SK-N-SH (cell line): ENCODE measurements around the gene HECTD2. TPM values are rescaled to one million over a fixed set of nuclear protein-coding genes. Genes with fewer than 3 reads are reported as not detected.

ENCODE experiments used
- CTCF ChIA-PET: fragments of 300-600, 350-600 bp; formaldehyde crosslinking; extraction: SDS; loops from one replicate; lab custom pipeline; 2021; lab: Yijun Ruan, JAX
- POLR2A ChIA-PET: fragments of 350-600 bp; sonication (Branson Sonifier 250); formaldehyde crosslinking; extraction: SDS; loops from one replicate; lab custom pipeline; 2020; ENCODE audit warnings: antibody characterized with exemption, inconsistent platforms; lab: Yijun Ruan, JAX
- DNase-seq: peaks from one replicate; pipeline ENCODE4 v3.0.0; 2012
- H2AFZ ChIP-seq: fragments of 200-600 bp; sonication (generic); 2 replicates; pipeline ENCODE4 v1.8.1; 2016; ENCODE audit warnings: antibody characterized with exemption, mild to moderate bottlenecking, low read depth
- H3F3A ChIP-seq: fragments of 200-600 bp; sonication (generic); replicated peaks from 2 replicates; pipeline ENCODE3; 2016; ENCODE audit warnings: antibody characterized with exemption, mild to moderate bottlenecking; ENCODE audit not compliant: insufficient read depth
- H3K27ac ChIP-seq, 2 experiments: fragments of 200-500 bp in 1 of 2; fragments of 200-600 bp in 1 of 2; sonication (Bioruptor generic) in 1 of 2; sonication (generic), shearing (Covaris generic) in 1 of 2; 2 replicates each; pipeline versions ENCODE4 v1.5.1 to v1.6.1; 2014 to 2016; ENCODE audit warnings: low read depth in 2 of 2, inconsistent platforms in 1 of 2, low read length in 1 of 2, mild to moderate bottlenecking in 1 of 2, mixed read lengths in 1 of 2
- H3K27me3 ChIP-seq: fragments of 200-600 bp; sonication (generic), shearing (Covaris generic); 2 replicates; pipeline ENCODE4 v1.6.1; 2016; ENCODE audit warnings: mixed run types; ENCODE audit not compliant: insufficient read depth
- H3K36me3 ChIP-seq, 2 experiments: fragments of 200-500 bp in 1 of 2; fragments of 200-600 bp in 1 of 2; sonication (Bioruptor generic) in 1 of 2; sonication (generic) in 1 of 2; replicated peaks in 1 of 2; 2 replicates each; pipeline versions ENCODE3 to v1.5.1; 2014 to 2016; ENCODE audit warnings: low read length in 1 of 2, mild to moderate bottlenecking in 1 of 2; ENCODE audit not compliant: insufficient read depth in 2 of 2, control insufficient read depth in 1 of 2
- H3K4me1 ChIP-seq, 2 experiments: fragments of 200-500 bp in 1 of 2; fragments of 200-600 bp in 1 of 2; sonication (Bioruptor generic) in 1 of 2; sonication (generic), shearing (Covaris generic) in 1 of 2; 2 replicates each; pipeline versions ENCODE4 v1.5.1 to v1.6.1; 2014 to 2016; ENCODE audit warnings: low read depth in 1 of 2, low read length in 1 of 2, mixed run types in 1 of 2; ENCODE audit not compliant: insufficient read depth in 2 of 2, control insufficient read depth in 1 of 2
- H3K4me2 ChIP-seq: fragments of 200-600 bp; sonication (generic), shearing (Covaris generic); 2 replicates; pipeline ENCODE4 v1.6.1; 2017; ENCODE audit warnings: mixed run types
- H3K4me3 ChIP-seq, 2 experiments: fragments of 200-500 bp in 1 of 2; fragments of 200-600 bp in 1 of 2; sonication (Bioruptor generic) in 1 of 2; sonication (generic), shearing (Covaris generic) in 1 of 2; 2 replicates each; pipeline versions ENCODE4 v1.5.1 to v1.8.1; 2014 to 2016; ENCODE audit warnings: low read depth in 2 of 2, inconsistent platforms in 1 of 2, low read length in 1 of 2, mild to moderate bottlenecking in 1 of 2, mixed read lengths in 1 of 2, moderate library complexity in 1 of 2
- H3K79me2 ChIP-seq: fragments of 200-600 bp; sonication (generic); 2 replicates; pipeline ENCODE4 v1.8.1; 2017; ENCODE audit warnings: mild to moderate bottlenecking; ENCODE audit not compliant: insufficient read depth
- H3K9ac ChIP-seq: fragments of 200-600 bp; sonication (generic); 2 replicates; pipeline ENCODE4 v1.6.1; 2017; ENCODE audit warnings: mixed run types
- H3K9me2 ChIP-seq: fragments of 200-600 bp; sonication (generic); 2 replicates; pipeline ENCODE4 v1.6.1; 2017; ENCODE audit warnings: mixed run types
- H3K9me3 ChIP-seq: fragments of 200-600 bp; sonication (generic); 2 replicates; pipeline ENCODE4 v1.6.1; 2017; ENCODE audit warnings: mixed run types, mild to moderate bottlenecking, moderate library complexity
- H4K20me1 ChIP-seq: fragments of 200-600 bp; sonication (generic); 2 replicates; pipeline ENCODE4 v1.6.1; 2017; ENCODE audit warnings: mild to moderate bottlenecking, mixed run types; ENCODE audit not compliant: insufficient read depth
- EP300 ChIP-seq, 2 experiments: IDR thresholded peaks; 2 replicates each; pipeline versions ENCODE4 v1.4.0 to v1.6.1; 2012; ENCODE audit warnings: borderline replicate concordance in 1 of 2, low read depth in 1 of 2, low read length in 1 of 2
- FOSL2 ChIP-seq: IDR thresholded peaks from 2 replicates; pipeline ENCODE4 v1.4.0; 2012; ENCODE audit warnings: low read depth, mild to moderate bottlenecking, moderate library complexity, borderline replicate concordance
- GABPA ChIP-seq: IDR thresholded peaks from 2 replicates; pipeline ENCODE4 v1.4.0; 2012; ENCODE audit warnings: low read depth, mild to moderate bottlenecking
- NFIC ChIP-seq: IDR thresholded peaks from 2 replicates; pipeline ENCODE4 v1.4.0; 2012; ENCODE audit warnings: borderline replicate concordance
- RCOR1 ChIP-seq: fragments of 150-350 bp; IDR thresholded peaks from 2 replicates; pipeline ENCODE4 v1.6.1; 2017; ENCODE audit warnings: antibody characterized with exemption, low read length
- RFX5 ChIP-seq: IDR thresholded peaks from 2 replicates; pipeline ENCODE4 v1.6.1; 2012; ENCODE audit warnings: mild to moderate bottlenecking, improper control_type of control experiment, low read length
- RXRA ChIP-seq: IDR thresholded peaks from 2 replicates; pipeline ENCODE4 v1.4.0; 2012; ENCODE audit warnings: low read depth, mild to moderate bottlenecking, borderline replicate concordance
- SIN3A ChIP-seq: IDR thresholded peaks from 2 replicates; pipeline ENCODE4 v1.6.1; 2012; ENCODE audit warnings: low read depth, mild to moderate bottlenecking, low read length, moderate library complexity, borderline replicate concordance
- SMC3 ChIP-seq: IDR thresholded peaks from 2 replicates; pipeline ENCODE4 v1.6.1; 2012; ENCODE audit warnings: low read depth, low read length, improper control_type of control experiment
- TEAD4 ChIP-seq: IDR thresholded peaks from 2 replicates; pipeline ENCODE4 v1.4.0; 2012; ENCODE audit warnings: mild to moderate bottlenecking, borderline replicate concordance; ENCODE audit not compliant: insufficient read depth
- WGBS: methylation state at CpG from one replicate; pipeline ENCODE4 v1.1.6; 2017; ENCODE audit warnings: low lambda C conversion rate; 5-methylcytosine and 5-hydroxymethylcytosine counted together
- polyA plus RNA-seq, 3 experiments: library from polyadenylated mRNA; depleted of rRNA; stranded (reverse); fragments of >200 nt; gene quantifications; 2 replicates each; pipeline ENCODE4 v1.2.3, GENCODE V29; 2012
- TF ChIP-seq, protein P1 (sequence below): IDR thresholded peaks from 2 replicates; pipeline ENCODE4 v1.4.0; 2012; ENCODE audit warnings: low read depth, borderline replicate concordance
- TF ChIP-seq, protein P2 (sequence below): IDR thresholded peaks from 2 replicates; pipeline ENCODE4 v1.4.0; 2012; ENCODE audit warnings: low read depth, borderline replicate concordance
- TF ChIP-seq, protein P3 (sequence below): fragments of 150-350 bp; IDR thresholded peaks from 2 replicates; pipeline ENCODE4 v1.6.1; 2017; ENCODE audit warnings: antibody characterized with exemption, low read length, low read depth, borderline replicate concordance
- TF ChIP-seq, protein P4 (sequence below): fragments of 150-350 bp; IDR thresholded peaks from 2 replicates; pipeline ENCODE4 v1.6.1; 2016; ENCODE audit warnings: mild to moderate bottlenecking, low read depth, low read length
- TF ChIP-seq, protein P5 (sequence below): IDR thresholded peaks from 2 replicates; pipeline ENCODE4; 2012

The HECTD2 gene
- polyA plus RNA-seq, 1 of the 3 experiments (the other 2 are of a cell fraction): 4.1 TPM

DNA sequence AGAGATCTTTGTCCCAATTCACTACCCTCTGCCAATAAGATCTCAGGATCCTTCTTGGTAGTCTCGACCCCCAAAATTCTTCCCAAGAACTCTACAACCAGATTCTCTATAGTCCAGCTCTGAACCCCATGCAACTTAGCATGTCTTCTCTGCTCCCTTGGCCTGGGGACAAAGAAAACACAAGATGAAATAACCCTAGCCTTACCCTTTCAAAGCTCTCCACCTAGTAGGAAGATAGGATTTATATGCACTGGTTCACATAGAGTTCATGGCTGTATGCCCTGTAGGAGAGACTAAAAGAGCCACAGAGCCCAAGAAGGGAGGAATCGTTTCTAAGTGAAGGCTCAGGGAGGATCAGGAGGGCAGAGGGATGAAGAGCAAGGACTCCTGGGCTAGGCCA lies 126.6 kb downstream of the HECTD2 start (continued):
- TF ChIP-seq, protein P1, sequence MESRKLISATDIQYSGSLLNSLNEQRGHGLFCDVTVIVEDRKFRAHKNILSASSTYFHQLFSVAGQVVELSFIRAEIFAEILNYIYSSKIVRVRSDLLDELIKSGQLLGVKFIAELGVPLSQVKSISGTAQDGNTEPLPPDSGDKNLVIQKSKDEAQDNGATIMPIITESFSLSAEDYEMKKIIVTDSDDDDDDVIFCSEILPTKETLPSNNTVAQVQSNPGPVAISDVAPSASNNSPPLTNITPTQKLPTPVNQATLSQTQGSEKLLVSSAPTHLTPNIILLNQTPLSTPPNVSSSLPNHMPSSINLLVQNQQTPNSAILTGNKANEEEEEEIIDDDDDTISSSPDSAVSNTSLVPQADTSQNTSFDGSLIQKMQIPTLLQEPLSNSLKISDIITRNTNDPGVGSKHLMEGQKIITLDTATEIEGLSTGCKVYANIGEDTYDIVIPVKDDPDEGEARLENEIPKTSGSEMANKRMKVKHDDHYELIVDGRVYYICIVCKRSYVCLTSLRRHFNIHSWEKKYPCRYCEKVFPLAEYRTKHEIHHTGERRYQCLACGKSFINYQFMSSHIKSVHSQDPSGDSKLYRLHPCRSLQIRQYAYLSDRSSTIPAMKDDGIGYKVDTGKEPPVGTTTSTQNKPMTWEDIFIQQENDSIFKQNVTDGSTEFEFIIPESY: no peak

DNA sequence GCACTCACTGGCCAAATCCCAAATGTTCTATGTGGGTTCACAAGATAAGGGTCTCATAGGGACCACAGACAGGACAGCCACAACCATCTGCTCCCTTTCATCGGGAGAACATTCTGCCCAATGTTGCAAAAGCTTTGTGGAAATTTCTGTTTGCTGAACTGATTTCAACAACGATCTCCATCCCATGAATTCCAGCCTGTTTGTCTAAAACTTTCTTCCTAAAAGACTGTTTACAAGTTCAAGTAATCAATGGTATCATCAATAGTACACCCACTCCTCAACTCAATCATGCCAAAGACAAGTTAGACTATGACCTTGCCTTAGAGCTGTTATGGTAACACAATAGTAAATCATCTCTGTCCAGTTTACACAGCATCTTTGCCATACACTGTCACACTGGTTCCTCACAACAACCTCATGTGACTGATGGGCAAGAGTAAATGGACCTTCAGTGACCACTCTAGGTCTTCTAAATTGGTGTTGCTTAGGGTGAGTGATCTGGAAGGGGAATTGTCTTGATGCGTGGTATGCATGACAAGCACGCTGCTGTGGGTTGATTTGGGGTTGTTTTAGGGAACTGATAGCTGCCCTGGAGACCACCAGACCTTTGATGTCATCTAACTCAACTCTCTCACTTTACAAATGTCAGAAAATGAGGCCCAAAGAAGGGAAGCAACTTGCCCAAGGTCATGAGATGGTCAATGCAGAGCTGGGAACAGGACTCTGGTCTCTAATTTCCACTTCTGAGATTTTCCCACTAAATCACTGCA lies 127.7 kb downstream of the HECTD2 start:
- CTCF ChIA-PET: interaction anchor here (1.5 kb wide), 1 partner anchor 98 kb away, joined by 4 read pairs; no protein-coding TSS in a partner anchor
- Histone ChIP-seq H4K20me1 (no peaks in the 10 kb centered on the region), H3K79me2 (no peaks in the 10 kb centered on the region), H3K27me3 (no peaks in the 10 kb centered on the region), H3K4me1 (peaks cover 0 to 5% of the 10 kb centered on the region in 2 experiments; a peak in 2 of 4 replicates), H3F3A (no peaks in the 10 kb centered on the region), H3K9me2 (no peaks in the 10 kb centered on the region), H3K9me3 (no peaks in the 10 kb centered on the region), H3K27ac (no peak overlapping the region), H3K9ac (no peak overlapping the region), H3K36me3 (no peaks in the 10 kb centered on the region), H2AFZ (no peak overlapping the region), H3K4me2 (no peak overlapping the region), H3K4me3 (no peak overlapping the region)
- TF ChIP-seq NFIC (no peak), GABPA (no peak), RFX5 (no peak)
- TF ChIP-seq, protein P2, sequence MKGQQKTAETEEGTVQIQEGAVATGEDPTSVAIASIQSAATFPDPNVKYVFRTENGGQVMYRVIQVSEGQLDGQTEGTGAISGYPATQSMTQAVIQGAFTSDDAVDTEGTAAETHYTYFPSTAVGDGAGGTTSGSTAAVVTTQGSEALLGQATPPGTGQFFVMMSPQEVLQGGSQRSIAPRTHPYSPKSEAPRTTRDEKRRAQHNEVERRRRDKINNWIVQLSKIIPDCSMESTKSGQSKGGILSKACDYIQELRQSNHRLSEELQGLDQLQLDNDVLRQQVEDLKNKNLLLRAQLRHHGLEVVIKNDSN: no peak
- POLR2A ChIA-PET: no interaction called here
- WGBS: 87% methylated on average over 4 of the region's 4 CpGs
- DNase-seq: no peak

- Histone ChIP-seq H2AFZ (no peak overlapping the region), H3F3A (no peaks in the 10 kb centered on the region), H3K27ac (no peak overlapping the region), H3K4me1 (peaks cover 0 to 5% of the 10 kb centered on the region in 2 experiments; a peak in 2 of 4 replicates), H3K79me2 (no peaks in the 10 kb centered on the region), H3K9me3 (no peaks in the 10 kb centered on the region), H3K9ac (no peak overlapping the region), H3K4me2 (no peak overlapping the region), H4K20me1 (no peaks in the 10 kb centered on the region), H3K9me2 (no peaks in the 10 kb centered on the region), H3K27me3 (no peaks in the 10 kb centered on the region), H3K4me3 (no peak overlapping the region), H3K36me3 (no peaks in the 10 kb centered on the region)
- 61% methylated on average over 5 of the region's 5 CpGs for WGBS
- no peak for DNase-seq
- POLR2A ChIA-PET: interaction anchor here (0.5 kb wide), 1 partner anchor 97 kb away, joined by 3 read pairs; no protein-coding TSS in a partner anchor
- CTCF ChIA-PET: interaction anchor here (2.2 kb wide), 1 partner anchor 12 kb away, joined by 8 read pairs; no protein-coding TSS in a partner anchor
- TF ChIP-seq SIN3A (no peak), RXRA (no peak), SMC3 (no peak), TEAD4 (no peak), RCOR1 (no peak), EP300 (IDR thresholded peaks at IDR 0.05; ENCODE audit: borderline replicate concordance in 1 of 2, low read depth in 1 of 2, low read length in 1 of 2) (no peak), FOSL2 (no peak)
- TF ChIP-seq, protein P3, sequence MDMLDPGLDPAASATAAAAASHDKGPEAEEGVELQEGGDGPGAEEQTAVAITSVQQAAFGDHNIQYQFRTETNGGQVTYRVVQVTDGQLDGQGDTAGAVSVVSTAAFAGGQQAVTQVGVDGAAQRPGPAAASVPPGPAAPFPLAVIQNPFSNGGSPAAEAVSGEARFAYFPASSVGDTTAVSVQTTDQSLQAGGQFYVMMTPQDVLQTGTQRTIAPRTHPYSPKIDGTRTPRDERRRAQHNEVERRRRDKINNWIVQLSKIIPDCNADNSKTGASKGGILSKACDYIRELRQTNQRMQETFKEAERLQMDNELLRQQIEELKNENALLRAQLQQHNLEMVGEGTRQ: no peak
- TF ChIP-seq, protein P4, sequence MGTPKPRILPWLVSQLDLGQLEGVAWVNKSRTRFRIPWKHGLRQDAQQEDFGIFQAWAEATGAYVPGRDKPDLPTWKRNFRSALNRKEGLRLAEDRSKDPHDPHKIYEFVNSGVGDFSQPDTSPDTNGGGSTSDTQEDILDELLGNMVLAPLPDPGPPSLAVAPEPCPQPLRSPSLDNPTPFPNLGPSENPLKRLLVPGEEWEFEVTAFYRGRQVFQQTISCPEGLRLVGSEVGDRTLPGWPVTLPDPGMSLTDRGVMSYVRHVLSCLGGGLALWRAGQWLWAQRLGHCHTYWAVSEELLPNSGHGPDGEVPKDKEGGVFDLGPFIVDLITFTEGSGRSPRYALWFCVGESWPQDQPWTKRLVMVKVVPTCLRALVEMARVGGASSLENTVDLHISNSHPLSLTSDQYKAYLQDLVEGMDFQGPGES: no peak
- TF ChIP-seq, protein P5, sequence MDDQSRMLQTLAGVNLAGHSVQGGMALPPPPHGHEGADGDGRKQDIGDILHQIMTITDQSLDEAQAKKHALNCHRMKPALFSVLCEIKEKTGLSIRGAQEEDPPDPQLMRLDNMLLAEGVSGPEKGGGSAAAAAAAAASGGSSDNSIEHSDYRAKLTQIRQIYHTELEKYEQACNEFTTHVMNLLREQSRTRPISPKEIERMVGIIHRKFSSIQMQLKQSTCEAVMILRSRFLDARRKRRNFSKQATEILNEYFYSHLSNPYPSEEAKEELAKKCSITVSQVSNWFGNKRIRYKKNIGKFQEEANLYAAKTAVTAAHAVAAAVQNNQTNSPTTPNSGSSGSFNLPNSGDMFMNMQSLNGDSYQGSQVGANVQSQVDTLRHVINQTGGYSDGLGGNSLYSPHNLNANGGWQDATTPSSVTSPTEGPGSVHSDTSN: no peak
Observed at GRCh38 chr10:91539930-91540329, 129.8 kb downstream of the HECTD2 start.
